H1 (cell line): ENCODE data around the gene ATXN7L3.

Source experiments
- CEBPB ChIP-seq: IDR thresholded peaks from 2 replicates; pipeline ENCODE4 v1.6.1; 2012; ENCODE audit warnings: low read depth, low read length
- EGR1 ChIP-seq: IDR thresholded peaks from 2 replicates; pipeline ENCODE4 v1.6.1; 2011; ENCODE audit warnings: low read depth, low read length, borderline replicate concordance
- EZH2 ChIP-seq: fragments of 200-600 bp; sonication (generic); IDR thresholded peaks from 2 replicates; pipeline ENCODE4 v1.7.1; 2012; ENCODE audit warnings: low read depth, mild to moderate bottlenecking, moderate library complexity, low read length, inconsistent platforms; ENCODE audit not compliant: severe bottlenecking
- GABPA ChIP-seq: IDR thresholded peaks from 2 replicates; pipeline ENCODE4 v1.6.1; 2011; ENCODE audit warnings: mild to moderate bottlenecking, low read length, moderate library complexity, borderline replicate concordance; ENCODE audit not compliant: insufficient read depth
- PHF8 ChIP-seq: fragments of 200-600 bp; sonication (generic); conservative IDR thresholded peaks from 2 replicates; pipeline ENCODE4 v1.7.1; 2012; ENCODE audit warnings: low read depth, mild to moderate bottlenecking, inconsistent platforms, low read length, moderate library complexity
- POLR2A ChIP-seq, 2 experiments: IDR thresholded peaks; 1 replicate in 1 of 2; 2 replicates in 1 of 2; pipeline ENCODE4 v1.6.1; 2011; ENCODE audit warnings: low read depth in 2 of 2, low read length in 2 of 2, mild to moderate bottlenecking in 2 of 2; ENCODE audit errors: control extremely low read depth in 1 of 2
- POLR2AphosphoS5 ChIP-seq: IDR thresholded peaks from 2 replicates; pipeline ENCODE4 v1.6.1; 2011; ENCODE audit warnings: low read depth, low read length
- RAD21 ChIP-seq, 2 experiments: IDR thresholded peaks in 1 of 2; conservative IDR thresholded peaks in 1 of 2; 2 replicates each; pipeline ENCODE4 v1.6.1; 2011; ENCODE audit warnings: low read depth in 2 of 2, low read length in 2 of 2, improper control_type of control experiment in 1 of 2, inconsistent platforms in 1 of 2, mild to moderate bottlenecking in 1 of 2, moderate library complexity in 1 of 2
- RXRA ChIP-seq: IDR thresholded peaks from 2 replicates; pipeline ENCODE4 v1.6.1; 2011; ENCODE audit warnings: low read depth, mild to moderate bottlenecking, low read length, moderate library complexity; ENCODE audit not compliant: insufficient read depth
- TAF1 ChIP-seq: IDR thresholded peaks from 2 replicates; pipeline ENCODE4 v1.6.1; 2011; ENCODE audit warnings: mild to moderate bottlenecking, low read depth, low read length
- TF ChIP-seq, protein P1 (sequence below), 3 experiments: IDR thresholded peaks; 1 replicate in 2 of 3; 2 replicates in 1 of 3; pipeline versions ENCODE4 v1.5.1 to v1.6.1; 2011; ENCODE audit warnings: low read length in 3 of 3, mild to moderate bottlenecking in 3 of 3, inconsistent platforms in 2 of 3, low read depth in 1 of 3, moderate library complexity in 1 of 3; ENCODE audit not compliant: insufficient read depth in 1 of 3; ENCODE audit errors: control extremely low read depth in 1 of 3

- TF ChIP-seq CEBPB (no peak), EZH2 (no peak), POLR2A (IDR thresholded peaks at IDR 0.05; ENCODE audit: control extremely low read depth in 1 of 2, low read depth in 2 of 2, low read length in 2 of 2) (no peak), TAF1 (no peak), EGR1 (no peak), GABPA (no peak), RXRA (no peak), RAD21 (IDR thresholded peaks at IDR 0.05 in 1 of 2, conservative IDR thresholded peaks at IDR 0.05 in 1 of 2; ENCODE audit: low read depth in 2 of 2, low read length in 2 of 2) (no peak), POLR2AphosphoS5 (no peak), PHF8 (no peak)
- TF ChIP-seq, protein P1, sequence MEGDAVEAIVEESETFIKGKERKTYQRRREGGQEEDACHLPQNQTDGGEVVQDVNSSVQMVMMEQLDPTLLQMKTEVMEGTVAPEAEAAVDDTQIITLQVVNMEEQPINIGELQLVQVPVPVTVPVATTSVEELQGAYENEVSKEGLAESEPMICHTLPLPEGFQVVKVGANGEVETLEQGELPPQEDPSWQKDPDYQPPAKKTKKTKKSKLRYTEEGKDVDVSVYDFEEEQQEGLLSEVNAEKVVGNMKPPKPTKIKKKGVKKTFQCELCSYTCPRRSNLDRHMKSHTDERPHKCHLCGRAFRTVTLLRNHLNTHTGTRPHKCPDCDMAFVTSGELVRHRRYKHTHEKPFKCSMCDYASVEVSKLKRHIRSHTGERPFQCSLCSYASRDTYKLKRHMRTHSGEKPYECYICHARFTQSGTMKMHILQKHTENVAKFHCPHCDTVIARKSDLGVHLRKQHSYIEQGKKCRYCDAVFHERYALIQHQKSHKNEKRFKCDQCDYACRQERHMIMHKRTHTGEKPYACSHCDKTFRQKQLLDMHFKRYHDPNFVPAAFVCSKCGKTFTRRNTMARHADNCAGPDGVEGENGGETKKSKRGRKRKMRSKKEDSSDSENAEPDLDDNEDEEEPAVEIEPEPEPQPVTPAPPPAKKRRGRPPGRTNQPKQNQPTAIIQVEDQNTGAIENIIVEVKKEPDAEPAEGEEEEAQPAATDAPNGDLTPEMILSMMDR (IDR thresholded peaks at IDR 0.05; ENCODE audit: control extremely low read depth in 1 of 3, insufficient read depth in 1 of 3, low read depth in 1 of 3, low read length in 3 of 3) = no peak
Observed at GRCh38 chr17:44229090-44229489, 29.4 kb upstream of the ATXN7L3 start.
